IPS DF 6.9 (cell line): ENCODE data around the gene PKD2.

Experiments
- DNase-seq: peaks from one replicate; pipeline ENCODE4 v3.0.0-alpha.2; 2013; ENCODE audit warnings: low read depth, low spot score
- H3K27ac ChIP-seq: one replicate; pipeline ENCODE4 v1.5.1; 2013; ENCODE audit warnings: low read length, control low read depth
- H3K27me3 ChIP-seq: 2 replicates; pipeline ENCODE4 v1.6.1; 2013; ENCODE audit warnings: mild to moderate bottlenecking, low read length; ENCODE audit not compliant: control insufficient read depth, insufficient read depth
- H3K36me3 ChIP-seq: 2 replicates; pipeline ENCODE4 v1.6.1; 2013; ENCODE audit warnings: low read length; ENCODE audit not compliant: control insufficient read depth, insufficient read depth
- H3K4me1 ChIP-seq: 2 replicates; pipeline ENCODE4 v1.6.1; 2013; ENCODE audit warnings: low read length; ENCODE audit not compliant: control insufficient read depth, insufficient read depth
- H3K4me3 ChIP-seq: 2 replicates; pipeline ENCODE4 v1.5.1; 2013; ENCODE audit warnings: mild to moderate bottlenecking, low read length
- H3K9me3 ChIP-seq: 2 replicates; pipeline ENCODE4 v1.6.1; 2013; ENCODE audit warnings: low read length, inconsistent platforms; ENCODE audit not compliant: control insufficient read depth, insufficient read depth
- WGBS: extraction: QIAGEN DNeasy Blood & Tissue Kit; methylation state at CpG from one replicate; pipeline ENCODE4 v1.1.7; 2013; ENCODE audit warnings: mixed read lengths, missing lambda C conversion rate; ENCODE audit not compliant: insufficient read length, insufficient coverage; 5-methylcytosine and 5-hydroxymethylcytosine counted together

The PKD2 gene

GRCh38 chr4:88091378-88091777 lies 83.9 kb downstream of the PKD2 start:
- no peaks in the 10 kb centered on the region for H3K36me3 ChIP-seq
- no peaks in the 10 kb centered on the region for H3K27me3 ChIP-seq
- no peaks in the 10 kb centered on the region for H3K9me3 ChIP-seq
- no peak for DNase-seq
- no CpG with 5 or more reads among the region's 3 CpGs for WGBS
- no peaks in the 10 kb centered on the region for H3K4me1 ChIP-seq
- no peak overlapping the region for H3K27ac ChIP-seq
- no peak overlapping the region for H3K4me3 ChIP-seq

GRCh38 chr4:88093874-88094273 lies 86.4 kb downstream of the PKD2 start:
- WGBS: no CpG with 5 or more reads among the region's 5 CpGs
- H3K9me3 ChIP-seq: no peaks in the 10 kb centered on the region
- H3K4me1 ChIP-seq: no peaks in the 10 kb centered on the region
- no peak for DNase-seq
- H3K27me3 ChIP-seq: no peaks in the 10 kb centered on the region
- H3K36me3 ChIP-seq: no peaks in the 10 kb centered on the region
- no peak overlapping the region for H3K27ac ChIP-seq
- H3K4me3 ChIP-seq: no peak overlapping the region

GRCh38 chr4:88097301-88097700 lies 89.9 kb downstream of the PKD2 start:
- Histone ChIP-seq H3K27me3 (no peaks in the 10 kb centered on the region), H3K27ac (no peak overlapping the region), H3K4me1 (no peaks in the 10 kb centered on the region), H3K9me3 (no peaks in the 10 kb centered on the region), H3K36me3 (no peaks in the 10 kb centered on the region), H3K4me3 (no peak overlapping the region)
- WGBS: no CpG with 5 or more reads among the region's 2 CpGs
- no peak for DNase-seq

GRCh38 chr4:88097781-88098180 lies 90.3 kb downstream of the PKD2 start:
- no peak for DNase-seq
- Histone ChIP-seq H3K27me3 (no peaks in the 10 kb centered on the region), H3K9me3 (no peaks in the 10 kb centered on the region), H3K27ac (no peak overlapping the region), H3K36me3 (no peaks in the 10 kb centered on the region), H3K4me3 (no peak overlapping the region), H3K4me1 (no peaks in the 10 kb centered on the region)
- no CpG with 5 or more reads among the region's 3 CpGs for WGBS

- no CpG with 5 or more reads among the region's 4 CpGs for WGBS
- H3K27me3 ChIP-seq: no peaks in the 10 kb centered on the region
- H3K4me1 ChIP-seq: no peaks in the 10 kb centered on the region
- H3K4me3 ChIP-seq: no peak overlapping the region
- DNase-seq: no peak
- H3K27ac ChIP-seq: no peak overlapping the region
- no peaks in the 10 kb centered on the region for H3K9me3 ChIP-seq
- H3K36me3 ChIP-seq: no peaks in the 10 kb centered on the region
These were observed 91.7 kb downstream of the PKD2 start for GRCh38 chr4:88098993-88099752.

GRCh38 chr4:88101165-88101564 lies 93.7 kb downstream of the PKD2 start:
- no peaks in the 10 kb centered on the region for H3K4me1 ChIP-seq
- H3K27ac ChIP-seq: no peak overlapping the region
- no peaks in the 10 kb centered on the region for H3K27me3 ChIP-seq
- no CpG with 5 or more reads among the region's 6 CpGs for WGBS
- H3K36me3 ChIP-seq: no peaks in the 10 kb centered on the region
- DNase-seq: no peak
- no peak overlapping the region for H3K4me3 ChIP-seq
- no peaks in the 10 kb centered on the region for H3K9me3 ChIP-seq

GRCh38 chr4:88102026-88102425 lies 94.6 kb downstream of the PKD2 start:
- H3K36me3 ChIP-seq: no peaks in the 10 kb centered on the region
- H3K9me3 ChIP-seq: no peaks in the 10 kb centered on the region
- H3K4me3 ChIP-seq: no peak overlapping the region
- no peaks in the 10 kb centered on the region for H3K4me1 ChIP-seq
- H3K27me3 ChIP-seq: no peaks in the 10 kb centered on the region
- WGBS: no CpG with 5 or more reads among the region's 7 CpGs
- DNase-seq: no peak
- H3K27ac ChIP-seq: no peak overlapping the region

- no peaks in the 10 kb centered on the region for H3K9me3 ChIP-seq
- H3K4me3 ChIP-seq: no peak overlapping the region
- H3K27me3 ChIP-seq: no peaks in the 10 kb centered on the region
- H3K36me3 ChIP-seq: no peaks in the 10 kb centered on the region
- no peak overlapping the region for H3K27ac ChIP-seq
- no CpG with 5 or more reads among the region's 4 CpGs for WGBS
- H3K4me1 ChIP-seq: no peaks in the 10 kb centered on the region
- no peak for DNase-seq
These were observed 97.6 kb downstream of the PKD2 start for GRCh38 chr4:88104902-88105610.

- no peak overlapping the region for H3K4me3 ChIP-seq
- DNase-seq: no peak
- H3K4me1 ChIP-seq: no peaks in the 10 kb centered on the region
- no peaks in the 10 kb centered on the region for H3K36me3 ChIP-seq
- H3K27me3 ChIP-seq: no peaks in the 10 kb centered on the region
- WGBS: no CpG with 5 or more reads among the region's 3 CpGs
- H3K27ac ChIP-seq: no peak overlapping the region
- no peaks in the 10 kb centered on the region for H3K9me3 ChIP-seq
These were observed 98.8 kb downstream of the PKD2 start for GRCh38 chr4:88106205-88106604.

- H3K4me1 ChIP-seq: no peaks in the 10 kb centered on the region
- H3K36me3 ChIP-seq: no peaks in the 10 kb centered on the region
- no peak overlapping the region for H3K4me3 ChIP-seq
- no peak overlapping the region for H3K27ac ChIP-seq
- no peak for DNase-seq
- H3K9me3 ChIP-seq: no peaks in the 10 kb centered on the region
- WGBS: no CpG with 5 or more reads among the region's 2 CpGs
- H3K27me3 ChIP-seq: no peaks in the 10 kb centered on the region
These were observed 100.1 kb downstream of the PKD2 start for GRCh38 chr4:88107406-88108107.
